MCF 10A (cell line): ENCODE results near the gene KIR3DL2. TPM values are rescaled to one million over a fixed set of nuclear protein-coding genes. Genes with fewer than 3 reads are reported as not detected.
"Not testable (repeated sequence)": the region's sequence is repeated elsewhere in the genome, so short reads cannot be mapped to it uniquely, and the experiment has no call there.

ENCODE experiments used
- BruUV-seq: library from RNA; stranded (reverse); fragments of 400-500 nt; replicated peaks from 2 replicates; lab custom pipeline; 2021; lab: Mats Ljungman, UMichigan
- CTCF ChIA-PET: fragments of 300-600 bp; sonication (Branson Sonifier 250); formaldehyde crosslinking; extraction: SDS; loops from one replicate; lab custom pipeline; 2021; ENCODE audit warnings: antibody characterized with exemption, inconsistent platforms; lab: Yijun Ruan, JAX
- POLR2A ChIA-PET: fragments of 300-600, 350-650 bp; sonication (Branson Sonifier 250); formaldehyde crosslinking; extraction: SDS; loops from one replicate; lab custom pipeline; 2020; ENCODE audit warnings: antibody characterized with exemption, inconsistent platforms; lab: Yijun Ruan, JAX
- DNase-seq: peaks from one replicate; pipeline ENCODE4 v3.0.0-alpha.2; 2018; ENCODE audit not compliant: unreplicated experiment
- H3K27ac Mint-ChIP-seq: one replicate; pipeline ENCODE4 v1.8.0; 2022; ENCODE audit warnings: mild to moderate bottlenecking, low read depth, mixed read lengths; ENCODE audit not compliant: unreplicated experiment
- H3K27me3 Mint-ChIP-seq: one replicate; pipeline ENCODE4 v1.8.0; 2022; ENCODE audit warnings: mixed read lengths; ENCODE audit not compliant: insufficient read depth, unreplicated experiment
- H3K36me3 Mint-ChIP-seq: one replicate; pipeline ENCODE4 v1.8.0; 2022; ENCODE audit warnings: mild to moderate bottlenecking, moderate library complexity, mixed read lengths; ENCODE audit not compliant: insufficient read depth, unreplicated experiment
- H3K4me1 Mint-ChIP-seq: one replicate; pipeline ENCODE4 v1.8.0; 2022; ENCODE audit warnings: mixed read lengths; ENCODE audit not compliant: insufficient read depth, unreplicated experiment
- H3K4me3 Mint-ChIP-seq: one replicate; pipeline ENCODE4 v1.8.0; 2022; ENCODE audit warnings: mild to moderate bottlenecking, moderate library complexity, mixed read lengths; ENCODE audit not compliant: unreplicated experiment
- H3K9me3 Mint-ChIP-seq: one replicate; pipeline ENCODE4 v1.8.0; 2022; ENCODE audit warnings: mixed read lengths; ENCODE audit not compliant: unreplicated experiment
- CTCF ChIP-seq: fragments of 200-600 bp; IDR thresholded peaks from one replicate; pipeline ENCODE4 v1.8.0; 2022; ENCODE audit warnings: antibody characterized with exemption, mild to moderate bottlenecking; ENCODE audit not compliant: unreplicated experiment
- intact Hi-C: fragments of 100-400 bp; cut with micrococcal nuclease; formaldehyde crosslinking; loops from 2 replicates; pipeline ENCODE4 v1.14.1; 2022
- total RNA-seq: library from RNA; stranded (reverse); gene quantifications from 2 replicates; pipeline ENCODE4 v1.2.3, GENCODE V29; 2022

The KIR3DL2 gene
- total RNA-seq, 1 experiment from 2014 or later: not detected

DNA sequence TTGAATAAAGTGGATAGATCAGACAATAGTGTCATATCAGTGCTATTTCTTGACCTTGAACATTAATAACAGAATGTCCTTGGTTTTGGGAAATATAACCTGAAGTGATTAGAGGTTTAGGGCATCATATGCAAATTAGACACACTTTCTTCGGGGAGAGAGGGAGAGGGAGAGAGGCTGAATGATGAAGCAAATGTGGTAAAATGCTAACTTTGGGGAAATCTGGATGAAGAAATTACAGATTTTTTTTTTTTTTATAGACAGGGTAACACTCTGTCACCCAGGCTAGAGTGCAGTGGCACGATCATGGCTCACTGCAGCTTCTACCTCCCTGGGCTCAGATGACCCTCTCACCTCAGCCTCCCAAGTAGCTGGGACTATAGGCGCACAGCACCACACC is 51.8 kb downstream of the KIR3DL2 start:
- intact Hi-C loops: no loop called here
- no peak for TF ChIP-seq CTCF
- DNase-seq: no peak
- H3K4me1 Mint-ChIP-seq: no peaks in the 10 kb centered on the region
- no TSS peak for BruUV-seq
- no peak overlapping the region for H3K4me3 Mint-ChIP-seq
- no peaks in the 10 kb centered on the region for H3K36me3 Mint-ChIP-seq
- H3K27me3 Mint-ChIP-seq: peaks cover 20% of the 10 kb centered on the region
- ChIA-PET CTCF (interaction anchor here (0.5 kb wide), 1 partner anchor 66 kb away, joined by 3 read pairs; no protein-coding TSS in a partner anchor), POLR2A (no interaction called here)
- peaks cover 30% of the 10 kb centered on the region for H3K9me3 Mint-ChIP-seq
- no peak overlapping the region for H3K27ac Mint-ChIP-seq

DNA sequence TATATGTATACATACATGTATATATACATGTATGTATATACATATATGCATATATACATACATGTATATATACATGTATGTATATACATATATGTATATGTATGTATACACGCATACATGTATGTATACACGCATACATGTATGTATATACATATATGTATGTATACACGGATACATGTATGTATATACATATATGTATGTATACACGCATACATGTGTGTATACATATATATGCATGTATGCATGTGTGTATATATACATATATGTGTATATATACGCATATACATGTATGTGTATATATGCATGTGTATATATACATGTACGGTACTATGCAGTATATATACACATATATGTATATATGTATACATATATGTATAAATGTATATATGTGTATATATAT is 53.1 kb downstream of the KIR3DL2 start:
- no peak for TF ChIP-seq CTCF
- Mint-ChIP-seq H3K4me1 (no peaks in the 10 kb centered on the region), H3K27me3 (peaks cover 19% of the 10 kb centered on the region), H3K9me3 (peaks cover 28% of the 10 kb centered on the region), H3K4me3 (no peak overlapping the region), H3K36me3 (no peaks in the 10 kb centered on the region), H3K27ac (no peak overlapping the region)
- intact Hi-C loops: no loop called here
- no TSS peak for BruUV-seq
- DNase-seq: no peak
- ChIA-PET CTCF (no interaction called here), POLR2A (no interaction called here)

DNA sequence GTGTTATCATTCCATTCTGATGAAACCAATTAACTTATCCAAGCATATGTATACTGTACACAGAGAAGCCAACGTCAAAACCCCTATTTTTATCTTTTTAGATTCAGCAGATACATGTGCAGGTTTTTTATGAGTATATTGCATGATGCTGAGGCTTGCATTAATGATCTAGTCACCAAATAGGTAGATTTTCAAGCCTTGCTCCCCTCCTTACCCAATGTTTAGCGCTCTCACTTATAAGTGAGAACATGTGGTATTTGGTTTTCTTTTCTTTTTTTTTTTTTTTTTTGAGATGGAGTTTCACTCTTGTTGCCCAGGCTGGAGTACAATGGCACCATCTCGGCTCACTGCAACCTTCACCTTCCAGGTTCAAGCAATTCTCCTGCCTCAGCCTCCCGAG is 54.0 kb downstream of the KIR3DL2 start:
- POLR2A ChIA-PET, DNase-seq, BruUV-seq, H3K36me3 Mint-ChIP-seq, H3K27me3 Mint-ChIP-seq, H3K4me3 Mint-ChIP-seq, intact Hi-C loops, H3K27ac Mint-ChIP-seq, H3K4me1 Mint-ChIP-seq, CTCF ChIA-PET: not testable (repeated sequence)
- peaks cover 19% of the 10 kb centered on the region for H3K9me3 Mint-ChIP-seq

DNA sequence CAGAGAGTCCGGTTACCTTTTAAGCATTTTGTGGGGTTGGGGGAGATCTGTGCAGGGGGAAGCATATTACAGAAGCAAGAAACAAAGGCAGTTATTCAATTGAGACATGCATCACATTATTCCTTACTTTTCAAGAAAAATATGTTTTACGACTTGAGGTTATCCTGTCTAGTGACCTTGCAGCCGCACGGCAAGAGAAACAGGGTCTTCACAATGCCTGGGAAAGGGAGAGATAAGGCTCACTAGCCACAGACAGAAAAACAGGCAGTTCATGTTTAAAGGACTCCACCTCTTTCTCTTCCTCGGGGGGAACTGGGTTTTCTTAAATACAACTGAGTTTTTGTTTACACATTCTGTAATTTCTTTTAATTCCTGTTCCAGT is 55.2 kb downstream of the KIR3DL2 start:
- intact Hi-C loops: no loop called here
- Mint-ChIP-seq H3K4me1 (no peaks in the 10 kb centered on the region), H3K4me3 (no peak overlapping the region), H3K9me3 (peaks cover 9% of the 10 kb centered on the region), H3K27me3 (no peaks in the 10 kb centered on the region), H3K36me3 (no peaks in the 10 kb centered on the region), H3K27ac (no peak overlapping the region)
- CTCF ChIA-PET: no interaction called here
- POLR2A ChIA-PET: no interaction called here
- no peak for DNase-seq
- BruUV-seq: no TSS peak
- TF ChIP-seq CTCF: no peak
